ENCODE results near the gene PPM1H.

Gene PPM1H

GRCh38 chr12:62602255-62603060, 332.5 kb downstream of the PPM1H start:
- H3K4me3 ChIP-seq: peak overlapping the region; percentile 95
- DNase-seq (ENCODE audit: low read depth, low spot score): peak; percentile 66
- H3K27ac ChIP-seq: peak overlapping the region; percentile 99
- H3K9me3 ChIP-seq (ENCODE audit: low read depth, low read length): no peaks in the 10 kb centered on the region
- peak overlapping the region; percentile 98 for H3K9ac ChIP-seq (ENCODE audit: insufficient read length)
- H3K36me3 ChIP-seq (ENCODE audit: insufficient read depth, low read length): no peaks in the 10 kb centered on the region
- TF ChIP-seq POLR2AphosphoS5 (IDR thresholded peaks at IDR 0.05; ENCODE audit: borderline replicate concordance, low read depth, low read length) (peak; percentile 89), EZH2 (IDR thresholded peaks at IDR 0.05) (no peak), FOXP2 (optimal IDR thresholded peaks at IDR 0.05; ENCODE audit: control extremely low read depth, extremely low read length, insufficient read depth) (peak; percentile 46)

DNA sequence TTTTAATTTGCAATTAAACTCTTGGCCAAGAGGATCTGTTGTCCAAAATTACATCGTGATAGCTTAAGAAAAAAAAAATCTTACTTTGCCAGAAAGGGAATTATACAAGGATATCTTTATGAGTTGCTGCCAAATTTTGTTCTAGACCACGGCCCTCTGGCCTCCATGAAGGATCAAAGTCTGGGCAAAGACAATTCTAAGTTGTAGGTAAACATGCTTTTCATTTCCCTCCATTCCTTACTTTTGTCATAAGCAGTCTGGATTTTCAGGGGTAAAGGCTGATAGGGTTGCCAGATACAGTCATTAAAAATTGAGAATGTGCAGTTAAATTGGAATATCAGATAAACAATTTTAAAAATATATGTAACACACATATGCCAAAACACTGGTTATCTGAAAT, 333.2 kb downstream of the PPM1H start:
- Histone ChIP-seq H3K9ac (ENCODE audit: insufficient read length) (peak overlapping the region; percentile 98), H3K36me3 (ENCODE audit: insufficient read depth, low read length) (no peaks in the 10 kb centered on the region), H3K4me3 (peak overlapping the region; percentile 95), H3K27ac (peak overlapping the region; percentile 99), H3K9me3 (ENCODE audit: low read depth, low read length) (no peaks in the 10 kb centered on the region)
- TF ChIP-seq POLR2AphosphoS5 (IDR thresholded peaks at IDR 0.05; ENCODE audit: borderline replicate concordance, low read depth, low read length) (no peak), FOXP2 (optimal IDR thresholded peaks at IDR 0.05; ENCODE audit: control extremely low read depth, extremely low read length, insufficient read depth) (no peak), EZH2 (IDR thresholded peaks at IDR 0.05) (no peak)
- DNase-seq (ENCODE audit: low read depth, low spot score): no peak

DNA sequence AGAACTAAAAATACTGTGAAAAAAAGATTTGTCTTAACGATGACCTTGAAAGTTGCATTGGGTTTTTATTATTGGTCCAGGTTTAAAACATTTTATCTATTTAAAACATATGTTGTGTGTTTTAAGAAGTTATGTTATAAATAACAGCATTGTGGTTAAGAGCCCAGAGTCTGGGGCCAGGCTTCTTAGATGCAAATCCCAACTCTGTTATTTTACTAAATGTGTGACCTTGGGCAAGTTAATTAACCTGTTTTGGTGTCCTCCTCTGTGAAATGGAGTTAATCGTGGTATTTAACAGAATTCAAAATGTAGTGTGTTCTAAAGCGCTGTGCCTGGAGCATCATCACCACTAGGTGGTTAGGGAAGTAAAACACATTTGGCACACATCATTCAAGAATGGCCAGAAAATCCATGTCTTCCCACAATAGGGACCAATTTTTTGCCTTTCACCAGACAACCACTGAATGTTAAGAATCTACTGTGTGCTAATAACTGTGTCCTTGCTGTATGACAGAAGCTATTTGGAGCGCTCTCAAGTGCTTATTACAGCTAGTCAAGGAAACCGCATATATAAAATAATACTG, 335.0 kb downstream of the PPM1H start:
- TF ChIP-seq POLR2AphosphoS5 (IDR thresholded peaks at IDR 0.05; ENCODE audit: borderline replicate concordance, low read depth, low read length): no peak
- no peak for TF ChIP-seq FOXP2 (optimal IDR thresholded peaks at IDR 0.05; ENCODE audit: control extremely low read depth, extremely low read length, insufficient read depth)
- no peak for TF ChIP-seq EZH2 (IDR thresholded peaks at IDR 0.05)
- H3K36me3 ChIP-seq (ENCODE audit: insufficient read depth, low read length): no peaks in the 10 kb centered on the region
- H3K9ac ChIP-seq (ENCODE audit: insufficient read length): no peak overlapping the region
- H3K4me3 ChIP-seq: no peak overlapping the region
- no peak overlapping the region for H3K27ac ChIP-seq
- DNase-seq (ENCODE audit: low read depth, low spot score): no peak
- H3K9me3 ChIP-seq (ENCODE audit: low read depth, low read length): no peaks in the 10 kb centered on the region

DNA sequence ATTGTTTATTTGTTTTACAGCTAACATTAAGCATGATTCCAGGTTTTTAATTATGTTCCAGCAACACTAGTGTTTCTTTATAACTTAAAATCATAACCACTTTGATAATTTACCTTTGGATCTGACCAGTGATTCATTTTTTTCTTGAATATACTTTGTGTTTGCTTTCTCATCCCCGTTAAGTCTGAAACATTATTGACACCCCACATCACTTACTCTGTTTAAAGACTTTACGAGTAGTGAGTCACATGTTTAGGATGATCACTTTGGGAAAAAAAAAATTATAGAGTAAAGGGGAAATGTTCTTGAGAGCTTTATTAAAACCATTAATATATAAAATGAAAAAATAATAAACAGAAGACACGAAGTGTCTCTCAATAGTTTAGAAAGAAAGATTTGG, 336.1 kb downstream of the PPM1H start:
- DNase-seq (ENCODE audit: low read depth, low spot score): no peak
- H3K4me3 ChIP-seq: no peak overlapping the region
- no peak for TF ChIP-seq POLR2AphosphoS5 (IDR thresholded peaks at IDR 0.05; ENCODE audit: borderline replicate concordance, low read depth, low read length)
- TF ChIP-seq FOXP2 (optimal IDR thresholded peaks at IDR 0.05; ENCODE audit: control extremely low read depth, extremely low read length, insufficient read depth): no peak
- no peak for TF ChIP-seq EZH2 (IDR thresholded peaks at IDR 0.05)
- H3K36me3 ChIP-seq (ENCODE audit: insufficient read depth, low read length): no peaks in the 10 kb centered on the region
- H3K9me3 ChIP-seq (ENCODE audit: low read depth, low read length): no peaks in the 10 kb centered on the region
- H3K27ac ChIP-seq: no peak overlapping the region
- H3K9ac ChIP-seq (ENCODE audit: insufficient read length): no peak overlapping the region

- TF ChIP-seq FOXP2 (optimal IDR thresholded peaks at IDR 0.05; ENCODE audit: control extremely low read depth, extremely low read length, insufficient read depth): no peak
- no peak for TF ChIP-seq EZH2 (IDR thresholded peaks at IDR 0.05)
- TF ChIP-seq POLR2AphosphoS5 (IDR thresholded peaks at IDR 0.05; ENCODE audit: borderline replicate concordance, low read depth, low read length): no peak
Measured at GRCh38 chr12:62597253-62597652, 337.7 kb downstream of the PPM1H start.

More at GRCh38 chr12:62597253-62597652, 337.7 kb downstream of the PPM1H start:
- Histone ChIP-seq H3K27ac (no peak overlapping the region), H3K9me3 (ENCODE audit: low read depth, low read length) (no peaks in the 10 kb centered on the region), H3K9ac (ENCODE audit: insufficient read length) (no peak overlapping the region), H3K36me3 (ENCODE audit: insufficient read depth, low read length) (no peaks in the 10 kb centered on the region), H3K4me3 (no peak overlapping the region)
- no peak for DNase-seq (ENCODE audit: low read depth, low spot score)

Measured in SK-N-MC (cell line).